B cell (primary cell): ENCODE data around the gene SOAT2. TPM values are rescaled to one million over a fixed set of nuclear protein-coding genes. Genes with fewer than 3 reads are reported as not detected.

Experiments used
- ATAC-seq: fragments of 200-7000 bp; cut with Tn5 transposase; one replicate; pipeline ENCODE4 v1.10.0; 2021; ENCODE audit warnings: low read depth, mild to moderate bottlenecking, moderate number of reproducible peaks, moderate library complexity
- CTCF ChIA-PET: fragments of 350-600 bp; sonication (Branson Sonifier 250); formaldehyde crosslinking; loops from one replicate; lab custom pipeline; 2021; ENCODE audit warnings: antibody characterized with exemption, inconsistent platforms; lab: Charles Lee
- POLR2A ChIA-PET: fragments of 350-600 bp; sonication (Branson Sonifier 250); formaldehyde crosslinking; loops from one replicate; lab custom pipeline; 2021; ENCODE audit warnings: antibody characterized with exemption; lab: Charles Lee
- DNase-seq: peaks from one replicate; pipeline ENCODE4 v3.0.0; 2013
- H2AFZ ChIP-seq: 2 replicates; pipeline ENCODE4 v1.6.1; 2012; ENCODE audit warnings: mild to moderate bottlenecking, low read depth, low read length; ENCODE audit not compliant: insufficient read depth, poor library complexity, severe bottlenecking
- H3K27ac ChIP-seq, 2 donors: 1 replicate in 1 of 2; 2 replicates in 1 of 2; pipeline ENCODE4 v1.5.1; 2012 to 2013; ENCODE audit warnings: low read length in 2 of 2, mild to moderate bottlenecking in 2 of 2, moderate library complexity in 1 of 2
- H3K27me3 ChIP-seq, 4 experiments: fragments of 200-600 bp in 1 of 4; sonication (generic) in 1 of 4; replicated peaks in 1 of 4; 1 replicate in 2 of 4; 2 replicates in 2 of 4; pipeline versions ENCODE4 v1.6.1 to v1.7.0; 2013 to 2016; ENCODE audit warnings: low read length in 3 of 4, mild to moderate bottlenecking in 2 of 4, mixed read lengths in 1 of 4, moderate library complexity in 1 of 4; ENCODE audit not compliant: insufficient read depth in 4 of 4, control insufficient read depth in 3 of 4; ENCODE audit errors: control extremely low read depth in 1 of 4
- H3K36me3 ChIP-seq, 2 experiments: replicated peaks in 1 of 2; 1 replicate in 1 of 2; 2 replicates in 1 of 2; pipeline versions ENCODE4 v1.6.1 to v1.7.1; 2013; ENCODE audit warnings: low read length in 1 of 2; ENCODE audit not compliant: insufficient read depth in 2 of 2, control insufficient read depth in 1 of 2; ENCODE audit errors: control extremely low read depth in 1 of 2, extremely low read depth in 1 of 2
- H3K4me1 ChIP-seq, 2 donors: fragments of 200-600 bp in 1 of 2; sonication (generic) in 1 of 2; 1 replicate in 1 of 2; 2 replicates in 1 of 2; pipeline versions ENCODE4 v1.5.1 to v1.6.1; 2013 to 2017; ENCODE audit warnings: low read length in 2 of 2; ENCODE audit not compliant: control insufficient read depth in 2 of 2, insufficient read depth in 2 of 2
- H3K4me2 ChIP-seq: replicated peaks from 2 replicates; pipeline ENCODE3; 2012; ENCODE audit warnings: mild to moderate bottlenecking, low read depth, low read length; ENCODE audit not compliant: poor library complexity, severe bottlenecking
- H3K4me3 ChIP-seq, 5 experiments: fragments of 200-600 bp in 1 of 5; sonication (generic) in 1 of 5; 1 replicate in 3 of 5; 2 replicates in 2 of 5; pipeline versions ENCODE4 v1.5.1 to v1.7.0; 2011 to 2016; ENCODE audit warnings: low read length in 4 of 5, mild to moderate bottlenecking in 4 of 5, low read depth in 2 of 5, control low read depth in 1 of 5, moderate library complexity in 1 of 5; ENCODE audit not compliant: insufficient read depth in 1 of 5; ENCODE audit errors: control extremely low read depth in 1 of 5, extremely low read depth in 1 of 5
- H3K79me2 ChIP-seq: fragments of 200-600 bp; sonication (generic); one replicate; pipeline ENCODE4 v1.6.0; 2016; ENCODE audit warnings: low read length; ENCODE audit not compliant: control insufficient read depth, insufficient read depth
- H3K9ac ChIP-seq: fragments of 200-600 bp; sonication (generic); 2 replicates; pipeline ENCODE4 v1.6.1; 2017; ENCODE audit warnings: mild to moderate bottlenecking, low read length, moderate library complexity
- H3K9me3 ChIP-seq, 3 donors: one replicate each; pipeline versions ENCODE4 v1.6.1 to v1.7.1; 2013; ENCODE audit warnings: low read length in 2 of 3; ENCODE audit not compliant: control insufficient read depth in 2 of 3, insufficient read depth in 1 of 3; ENCODE audit errors: control extremely low read depth in 1 of 3
- H4K20me1 ChIP-seq: 2 replicates; pipeline ENCODE4 v1.6.0; 2012; ENCODE audit warnings: mild to moderate bottlenecking, low read length; ENCODE audit not compliant: insufficient read depth, control insufficient read depth, poor library complexity, severe bottlenecking
- H3K27ac Mint-ChIP-seq: one replicate; pipeline ENCODE4 v1.8.0; 2021; ENCODE audit warnings: mixed read lengths
- H3K27me3 Mint-ChIP-seq: one replicate; pipeline ENCODE4 v1.8.0; 2021; ENCODE audit warnings: mixed read lengths
- H3K4me1 Mint-ChIP-seq: one replicate; pipeline ENCODE4 v1.8.0; 2021; ENCODE audit warnings: mixed read lengths
- H3K4me3 Mint-ChIP-seq: one replicate; pipeline ENCODE4 v1.8.0; 2021; ENCODE audit warnings: mixed read lengths
- H3K9me3 Mint-ChIP-seq: one replicate; pipeline ENCODE4 v1.8.0; 2022; ENCODE audit warnings: mixed read lengths; ENCODE audit not compliant: insufficient read depth
- CTCF ChIP-seq: fragments of 200-600 bp; IDR thresholded peaks from one replicate; pipeline ENCODE4 v1.8.0; 2022; ENCODE audit warnings: antibody characterized with exemption, mild to moderate bottlenecking
- EZH2 ChIP-seq: IDR thresholded peaks from 2 replicates; pipeline ENCODE4 v1.6.1; 2012; ENCODE audit warnings: borderline replicate concordance, low read depth, mild to moderate bottlenecking, moderate library complexity, low read length; ENCODE audit not compliant: insufficient read depth, poor library complexity, severe bottlenecking
- WGBS: methylation state at CpG from one replicate; pipeline ENCODE4 v1.1.5; 2013; ENCODE audit warnings: missing lambda C conversion rate; ENCODE audit not compliant: insufficient coverage; 5-methylcytosine and 5-hydroxymethylcytosine counted together
- intact Hi-C: fragments of 100-400 bp; cut with micrococcal nuclease; formaldehyde crosslinking; loops from one replicate; pipeline ENCODE4 v1.10.0; 2022
- polyA plus RNA-seq: library from polyadenylated mRNA; depleted of rRNA; stranded (reverse); fragments of >200 nt; gene quantifications from 2 replicates; pipeline ENCODE4 v1.2.3, GENCODE V29; 2012
- total RNA-seq, 2 donors: library from RNA; stranded (reverse); fragments of 120-200 nt in 1 of 2; gene quantifications; 1 replicate in 1 of 2; 2 replicates in 1 of 2; pipeline versions ENCODE4 v1.2.3 to v1.2.4, GENCODE V29; 2013 to 2022

SOAT2 gene
- total and polyA plus RNA-seq, 2 donors (not counting 1 experiment from before 2014, with no cell fraction given), result 0.31 TPM; not detected in 1

DNA sequence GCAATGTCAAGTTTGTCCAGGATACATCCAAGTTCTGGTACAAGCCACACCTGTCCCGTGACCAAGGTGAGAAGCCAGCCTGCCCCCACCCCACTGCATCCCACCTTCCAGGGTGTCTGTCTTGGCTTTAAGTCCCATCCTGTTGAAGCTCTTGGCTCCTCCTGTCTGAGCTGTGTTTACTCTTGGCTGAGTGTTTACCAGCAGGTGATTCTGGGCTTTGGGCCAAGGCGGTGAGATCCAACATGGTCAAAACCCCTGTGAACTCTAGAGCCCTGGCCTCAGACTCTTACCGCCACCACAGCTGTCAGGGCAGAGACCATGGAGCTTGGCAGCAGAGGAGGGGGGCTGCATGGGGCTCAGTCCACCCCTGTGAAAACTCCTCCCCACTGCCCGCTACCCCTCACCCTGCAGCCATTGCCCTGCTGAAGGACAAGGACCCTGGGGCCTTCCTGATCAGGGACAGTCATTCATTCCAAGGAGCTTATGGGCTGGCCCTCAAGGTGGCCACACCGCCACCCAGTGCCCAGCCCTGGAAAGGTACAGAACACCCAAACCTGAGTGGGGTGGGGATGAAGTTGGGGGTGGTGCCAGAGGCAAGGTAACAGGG lies 41.8 kb upstream of the SOAT2 start:
- ChIA-PET CTCF (interaction anchor here (0.6 to 14.1 kb wide), 4 partner anchors 10 to 59 kb away, joined by 3 to 344 read pairs (median 3); partner anchors contain the start of genes IGFBP6 and SOAT2), POLR2A (interaction anchor here (0.6 kb wide), 1 partner anchor 23 kb away, joined by 3 read pairs; no protein-coding TSS in a partner anchor)
- Mint-ChIP-seq H3K27me3 (no peaks in the 10 kb centered on the region), H3K4me3 (no peak overlapping the region), H3K27ac (no peak overlapping the region), H3K4me1 (peaks cover 4% of the 10 kb centered on the region), H3K9me3 (no peaks in the 10 kb centered on the region)
- Histone ChIP-seq H4K20me1 (peaks cover 20% of the 10 kb centered on the region), H3K79me2 (no peaks in the 10 kb centered on the region), H3K4me2 (no peak overlapping the region), H3K27me3 (peaks cover 0 to 10% (median 0%) of the 10 kb centered on the region in 4 experiments), H3K4me3 (no peak overlapping the region), H3K27ac (no peak overlapping the region), H3K4me1 (no peaks in the 10 kb centered on the region), H3K9ac (no peak overlapping the region), H3K36me3 (peaks cover 0 to 27% of the 10 kb centered on the region in 2 experiments), H2AFZ (no peak overlapping the region), H3K9me3 (peaks cover 0 to 3% (median 0%) of the 10 kb centered on the region in 3 donors)
- TF ChIP-seq EZH2 (no peak), CTCF (no peak)
- DNase-seq, result no peak
- WGBS, result 87% methylated on average over 4 of the region's 5 CpGs
- intact Hi-C loops, result no loop called here
- ATAC-seq, result no peak
